ENCODE measurements around the gene PRELID3B. TPM values are rescaled to one million over a fixed set of nuclear protein-coding genes. Genes with fewer than 3 reads are reported as not detected.

Gene PRELID3B
- total RNA-seq, 1 experiment from 2014 or later = 129 TPM

GRCh38 chr20:59086923-59087322 lies 44.3 kb upstream of the PRELID3B start:
- peaks cover 28% of the 10 kb centered on the region for H3K27me3 ChIP-seq (ENCODE audit: insufficient read depth, low read length)
- ChIA-PET POLR2A (no interaction called here), CTCF (interaction anchor here (0.7 to 2.0 kb wide), 8 partner anchors 12 to 409 kb away, joined by 3 to 27 read pairs (median 8); no protein-coding TSS in a partner anchor), RAD21 (ENCODE audit: low non-redundant PET in 1 of 2, low total read pairs in 2 of 2, uncharacterized antibody in 2 of 2, unreplicated experiment in 2 of 2) (no interaction called here)
- peaks cover 0 to 12% of the 10 kb centered on the region in 2 experiments; a peak in 2 of 4 replicates for H3K4me1 ChIP-seq (ENCODE audit: control insufficient read depth in 1 of 2, insufficient read depth in 2 of 2, low read length in 2 of 2)
- H3K27ac ChIP-seq (ENCODE audit: low read depth, low read length) = no peak overlapping the region
- DNase-seq (ENCODE audit: low read depth, low spot score) (no peak), ATAC-seq (no peak)
- H3K9me3 ChIP-seq (ENCODE audit: control insufficient read depth in 1 of 2, insufficient read depth in 1 of 2, low read depth in 1 of 2, low read length in 2 of 2) = no peaks in the 10 kb centered on the region
- intact Hi-C loops (cut with micrococcal nuclease) = loop anchor here (2.0 to 5.0 kb wide), 2 partner anchors 316 to 370 kb away; no protein-coding TSS in a partner anchor
- H3K4me3 ChIP-seq (replicated peaks in 1 of 2; ENCODE audit: low read depth in 1 of 2, low read length in 2 of 2) = no peak overlapping the region
- H3K36me3 ChIP-seq (ENCODE audit: control insufficient read depth in 1 of 2, insufficient read depth in 2 of 2, low read length in 2 of 2) = no peaks in the 10 kb centered on the region
- H2AFZ ChIP-seq (ENCODE audit: low read depth, low read length, poor library complexity, severe bottlenecking) = no peak overlapping the region
- BruUV-seq (replicated peaks) = no TSS peak
- TF ChIP-seq YY1 (IDR thresholded peaks at IDR 0.05; ENCODE audit: extremely low read depth, insufficient replicate concordance, low read depth, low read length) (no peak), TCF7L2 (IDR thresholded peaks at IDR 0.05; ENCODE audit: borderline replicate concordance, extremely low read depth, insufficient read depth, insufficient read length) (no peak), EZH2 (IDR thresholded peaks at IDR 0.05) (no peak), ZNF274 (IDR thresholded peaks at IDR 0.05; ENCODE audit: low read depth, low read length) (no peak), CEBPB (IDR thresholded peaks at IDR 0.05; ENCODE audit: low read depth) (no peak), CTCF (IDR thresholded peaks at IDR 0.05 in 2 of 3, conservative IDR thresholded peaks at IDR 0.05 in 1 of 3; ENCODE audit: borderline replicate concordance in 1 of 3, insufficient read depth in 1 of 3, low read depth in 2 of 3, low read length in 2 of 3) (no peak), ATF3 (IDR thresholded peaks at IDR 0.05) (no peak), ELF1 (IDR thresholded peaks at IDR 0.05; ENCODE audit: borderline replicate concordance, low read depth) (no peak), RAD21 (IDR thresholded peaks at IDR 0.05; ENCODE audit: low read depth) (no peak), MAX (IDR thresholded peaks at IDR 0.05) (no peak), ZFX (IDR thresholded peaks at IDR 0.05) (no peak), REST (IDR thresholded peaks at IDR 0.05; ENCODE audit: low read depth) (no peak), FOSL1 (IDR thresholded peaks at IDR 0.05; ENCODE audit: low read depth) (no peak), SP1 (IDR thresholded peaks at IDR 0.05; ENCODE audit: low read depth) (no peak), POLR2AphosphoS5 (IDR thresholded peaks at IDR 0.05; ENCODE audit: low read depth, low read length) (no peak), EZH2phosphoT487 (IDR thresholded peaks at IDR 0.05; ENCODE audit: borderline replicate concordance) (no peak)
- no peaks in the 10 kb centered on the region for H3K9me2 ChIP-seq (ENCODE audit: insufficient read depth)
- H3K4me2 ChIP-seq (ENCODE audit: low read length) = no peak overlapping the region
- no peak overlapping the region for H3K9ac ChIP-seq (ENCODE audit: low read length)
- no peaks in the 10 kb centered on the region for H4K20me1 ChIP-seq (ENCODE audit: insufficient read depth)
- H3K79me2 ChIP-seq (ENCODE audit: insufficient read depth, low read length) = no peaks in the 10 kb centered on the region
